ENCODE results near the gene XAF1. TPM values are rescaled to one million over a fixed set of nuclear protein-coding genes. Genes with fewer than 3 reads are reported as not detected.

XAF1 gene
- total RNA-seq, 2 experiments from 2014 or later, result 24.9 to 26.2 TPM

GRCh38 chr17:6823011-6823442 lies 67.2 kb downstream of the XAF1 start:
- ChIA-PET POLR2A (interaction anchor here (0.8 kb wide), 1 partner anchor 14 kb away, joined by 3 read pairs; no protein-coding TSS in a partner anchor), CTCF (no interaction called here)
- Mint-ChIP-seq H3K4me1 (ENCODE audit: low read depth) (no peaks in the 10 kb centered on the region), H3K9me3 (no peaks in the 10 kb centered on the region), H3K4me3 (no peak overlapping the region), H3K27me3 (peaks cover 28% of the 10 kb centered on the region), H3K27ac (no peak overlapping the region), H3K36me3 (ENCODE audit: low read depth) (no peaks in the 10 kb centered on the region)
- Histone ChIP-seq H3K27ac (ENCODE audit: low read depth in 1 of 2, low read length in 2 of 2) (no peak overlapping the region), H3K9me3 (ENCODE audit: control insufficient read depth in 1 of 2, insufficient read depth in 1 of 2, low read length in 2 of 2) (no peaks in the 10 kb centered on the region), H3K27me3 (ENCODE audit: control insufficient read depth in 1 of 2, insufficient read depth in 2 of 2, low read length in 2 of 2) (peaks cover under 1 to 3% of the 10 kb centered on the region in 2 experiments), H3K4me1 (ENCODE audit: insufficient read depth, low read length) (no peaks in the 10 kb centered on the region), H3K36me3 (ENCODE audit: insufficient read depth, low read length) (no peaks in the 10 kb centered on the region), H3K4me3 (ENCODE audit: low read length) (no peak overlapping the region)
- ATAC-seq (ENCODE audit: poor library complexity), result no peak
- intact Hi-C loops (cut with DNase I, micrococcal nuclease), result no loop called here
- TF ChIP-seq CTCF (IDR thresholded peaks at IDR 0.05), result no peak
- no peak for DNase-seq

Other genes starting within 250 kb of the XAF1 start
- gene PITPNM3, start 199.5 kb upstream of the XAF1 start, total RNA-seq, result under 1 TPM; 0.34 to 0.41 TPM
- 10 to 100 TPM in 1 of 2 experiments, 1 to 10 TPM in 1; 8.9 to 11.7 TPM for gene KIAA0753, start 115.3 kb upstream of the XAF1 start, total RNA-seq
- gene TXNDC17, start 115.0 kb upstream of the XAF1 start, total RNA-seq, result 10 to 100 TPM; 13.2 to 17.7 TPM
- gene MED31, start 104.4 kb upstream of the XAF1 start, total RNA-seq, result 10 to 100 TPM; 31.4 to 32.0 TPM
- gene C17orf100, start 104.3 kb upstream of the XAF1 start, total RNA-seq, result under 1 TPM; 0.69 to 0.70 TPM
- gene SLC13A5, start 42.7 kb upstream of the XAF1 start, total RNA-seq, result not detected
- under 1 TPM; 0.36 to 0.71 TPM for gene FBXO39, start 20.2 kb downstream of the XAF1 start, total RNA-seq
- not detected for gene TEKT1, start 75.7 kb downstream of the XAF1 start, total RNA-seq
- gene ALOX12, start 240.0 kb downstream of the XAF1 start, total RNA-seq, result not detected